ENCODE measurements around the gene ANO6. TPM values are rescaled to one million over a fixed set of nuclear protein-coding genes. Genes with fewer than 3 reads are reported as not detected.
"Not testable (repeated sequence)": the region's sequence is repeated elsewhere in the genome, so short reads cannot be mapped to it uniquely, and the experiment has no call there.

The ANO6 gene
- total and polyA plus RNA-seq, 8 donors = 4.0 to 34.0 (median 17.7) TPM

GRCh38 chr12:45314770-45315169 lies 98.9 kb downstream of the ANO6 start:
- FAIRE-seq (no peak), DNase-seq (no peak), ATAC-seq (no peak)
- intact Hi-C loops (cut with DNase I) = no loop called here
- no peak for TF ChIP-seq CTCF (IDR thresholded peaks at IDR 0.05)
- 97 to 100% methylated on average over 1 of the region's 1 CpG for WGBS, 2 donors
- Histone ChIP-seq H3K4me3 (no peak overlapping the region), H3K36me3 (no peaks in the 10 kb centered on the region), H3K9me3 (no peaks in the 10 kb centered on the region), H3K4me1 (peaks cover 0 to 10% (median 4%) of the 10 kb centered on the region in 3 donors), H3K27ac (no peak overlapping the region), H3K27me3 (no peaks in the 10 kb centered on the region)

GRCh38 chr12:45315462-45315861 lies 99.6 kb downstream of the ANO6 start:
- no peak for TF ChIP-seq CTCF (IDR thresholded peaks at IDR 0.05)
- no peak for ATAC-seq
- H3K4me1 ChIP-seq = peaks cover 0 to 6% (median 4%) of the 10 kb centered on the region in 3 donors
- H3K27ac ChIP-seq = no peak overlapping the region
- no peak for DNase-seq
- H3K27me3 ChIP-seq = no peaks in the 10 kb centered on the region
- intact Hi-C loops (cut with DNase I) = no loop called here
- H3K9me3 ChIP-seq = no peaks in the 10 kb centered on the region
- no peak overlapping the region for H3K4me3 ChIP-seq
- WGBS, 2 donors = 95% methylated on average over 4 of the region's 4 CpGs
- no peaks in the 10 kb centered on the region for H3K36me3 ChIP-seq
- FAIRE-seq = no peak

GRCh38 chr12:45317261-45317660 lies 101.4 kb downstream of the ANO6 start:
- intact Hi-C loops (cut with DNase I); FAIRE-seq; H3K36me3 ChIP-seq; ATAC-seq; H3K27me3 ChIP-seq; DNase-seq; H3K4me3 ChIP-seq; H3K4me1 ChIP-seq; H3K9me3 ChIP-seq; H3K27ac ChIP-seq: not testable (repeated sequence)
- WGBS, 2 donors = 85 to 90% methylated on average over 2 of the region's 3 CpGs

GRCh38 chr12:45322810-45323209 lies 106.9 kb downstream of the ANO6 start:
- intact Hi-C loops (cut with DNase I) = no loop called here
- WGBS, 2 donors = 67 to 75% methylated on average over 4 of the region's 4 CpGs
- no peaks in the 10 kb centered on the region for H3K36me3 ChIP-seq
- DNase-seq (no peak), ATAC-seq (no peak), FAIRE-seq (no peak)
- H3K4me3 ChIP-seq = no peak overlapping the region
- H3K9me3 ChIP-seq = no peaks in the 10 kb centered on the region
- no peak overlapping the region for H3K27ac ChIP-seq
- no peaks in the 10 kb centered on the region for H3K4me1 ChIP-seq
- TF ChIP-seq CTCF (IDR thresholded peaks at IDR 0.05) = no peak
- H3K27me3 ChIP-seq = no peaks in the 10 kb centered on the region

- FAIRE-seq = no peak
- 47 to 51% methylated on average over 4 of the region's 4 CpGs for WGBS, 2 donors
Measured at GRCh38 chr12:45324391-45324790, 108.5 kb downstream of the ANO6 start.

More at GRCh38 chr12:45324391-45324790, 108.5 kb downstream of the ANO6 start:
- DNase-seq = no peak
- ATAC-seq = peak in 1 of 4 donors; percentile 14
- intact Hi-C loops (cut with DNase I) = no loop called here
- H3K27me3 ChIP-seq = no peaks in the 10 kb centered on the region
- no peaks in the 10 kb centered on the region for H3K4me1 ChIP-seq
- no peaks in the 10 kb centered on the region for H3K36me3 ChIP-seq
- H3K9me3 ChIP-seq = no peaks in the 10 kb centered on the region
- no peak overlapping the region for H3K27ac ChIP-seq
- no peak overlapping the region for H3K4me3 ChIP-seq
- TF ChIP-seq CTCF (IDR thresholded peaks at IDR 0.05) = no peak
